CD14-positive monocyte (primary cell): ENCODE measurements around the gene TBXA2R. TPM values are rescaled to one million over a fixed set of nuclear protein-coding genes. Genes with fewer than 3 reads are reported as not detected.
A peak's percentile ranks its signal among the peaks of the same experiment; 100 is the strongest.

Experiments used
- DNase-seq, 3 donors: peaks; one replicate each; pipeline ENCODE4 v3.0.0-alpha.2; 2011 to 2022
- H2AFZ ChIP-seq: 2 replicates; pipeline ENCODE4 v1.6.0; 2012; ENCODE audit warnings: mild to moderate bottlenecking, low read depth, low read length, inconsistent platforms; ENCODE audit not compliant: insufficient read depth, poor library complexity, severe bottlenecking
- H3K27ac ChIP-seq, 2 donors: 1 replicate in 1 of 2; 2 replicates in 1 of 2; pipeline ENCODE4 v1.5.1; 2012 to 2013; ENCODE audit warnings: low read length in 2 of 2, control low read depth in 1 of 2, inconsistent platforms in 1 of 2, low read depth in 1 of 2, mild to moderate bottlenecking in 1 of 2
- H3K27me3 ChIP-seq, 2 donors: one replicate each; pipeline versions ENCODE4 v1.6.0 to v1.6.1; 2011 to 2013; ENCODE audit warnings: low read length in 2 of 2; ENCODE audit not compliant: control insufficient read depth in 2 of 2, insufficient read depth in 2 of 2
- H3K36me3 ChIP-seq, 2 donors: replicated peaks in 1 of 2; 1 replicate in 1 of 2; 2 replicates in 1 of 2; pipeline versions ENCODE4 v1.5.1 to v1.6.1; 2012 to 2013; ENCODE audit warnings: low read length in 2 of 2, control low read depth in 1 of 2, inconsistent platforms in 1 of 2, mild to moderate bottlenecking in 1 of 2; ENCODE audit not compliant: insufficient read depth in 2 of 2, control insufficient read depth in 1 of 2
- H3K4me1 ChIP-seq, 2 donors: 1 replicate in 1 of 2; 2 replicates in 1 of 2; pipeline versions ENCODE4 v1.5.1 to v1.6.1; 2012 to 2013; ENCODE audit warnings: low read length in 2 of 2, control low read depth in 1 of 2, inconsistent platforms in 1 of 2, mild to moderate bottlenecking in 1 of 2, moderate library complexity in 1 of 2; ENCODE audit not compliant: insufficient read depth in 2 of 2, control insufficient read depth in 1 of 2
- H3K4me2 ChIP-seq: replicated peaks from 2 replicates; pipeline ENCODE3; 2012; ENCODE audit warnings: low read length, moderate library complexity, mild to moderate bottlenecking; ENCODE audit not compliant: poor library complexity, severe bottlenecking; ENCODE audit errors: extremely low read depth
- H3K4me3 ChIP-seq, 3 experiments: fragments of 200-600 bp in 1 of 3; sonication (generic) in 1 of 3; replicated peaks in 1 of 3; 1 replicate in 2 of 3; 2 replicates in 1 of 3; pipeline ENCODE4 v1.5.1; 2011 to 2013; ENCODE audit warnings: low read length in 3 of 3, mild to moderate bottlenecking in 3 of 3, control low read depth in 2 of 3, low read depth in 2 of 3, inconsistent platforms in 1 of 3, moderate library complexity in 1 of 3
- H3K79me2 ChIP-seq: 2 replicates; pipeline ENCODE4 v1.6.0; 2012; ENCODE audit warnings: mild to moderate bottlenecking, control low read depth, inconsistent platforms, low read length, moderate library complexity; ENCODE audit not compliant: insufficient read depth
- H3K9ac ChIP-seq: 2 replicates; pipeline ENCODE4 v1.6.0; 2017; ENCODE audit warnings: low read length, mild to moderate bottlenecking; ENCODE audit not compliant: insufficient read depth, poor library complexity, severe bottlenecking
- H3K9me3 ChIP-seq, 2 donors: replicated peaks in 1 of 2; 1 replicate in 1 of 2; 2 replicates in 1 of 2; pipeline versions ENCODE4 v1.5.1 to v1.6.1; 2012 to 2013; ENCODE audit warnings: low read length in 2 of 2, control low read depth in 1 of 2; ENCODE audit not compliant: control insufficient read depth in 1 of 2, insufficient read depth in 1 of 2
- H4K20me1 ChIP-seq: 2 replicates; pipeline ENCODE4 v1.6.0; 2012; ENCODE audit warnings: mild to moderate bottlenecking, low read length, control low read depth, moderate library complexity; ENCODE audit not compliant: insufficient read depth
- H3K27ac Mint-ChIP-seq, 7 donors: one replicate each; pipeline ENCODE4 v1.8.0; 2020; ENCODE audit warnings: mild to moderate bottlenecking in 7 of 7, mixed read lengths in 7 of 7, moderate library complexity in 6 of 7, inconsistent platforms in 2 of 7
- H3K27me3 Mint-ChIP-seq, 3 donors: one replicate each; pipeline ENCODE4 v1.8.0; 2021 to 2022; ENCODE audit warnings: low read depth in 3 of 3, mild to moderate bottlenecking in 3 of 3, mixed read lengths in 3 of 3, moderate library complexity in 3 of 3, inconsistent platforms in 1 of 3
- H3K36me3 Mint-ChIP-seq, 2 donors: one replicate each; pipeline ENCODE4 v1.8.0; 2020; ENCODE audit warnings: mixed read lengths in 2 of 2, inconsistent platforms in 1 of 2, mild to moderate bottlenecking in 1 of 2
- H3K4me1 Mint-ChIP-seq: one replicate; pipeline ENCODE4 v1.8.0; 2020; ENCODE audit warnings: mild to moderate bottlenecking, mixed read lengths
- H3K4me3 Mint-ChIP-seq, 2 donors: one replicate each; pipeline ENCODE4 v1.8.0; 2020; ENCODE audit warnings: mild to moderate bottlenecking in 2 of 2, mixed read lengths in 2 of 2, moderate library complexity in 1 of 2
- H3K9me3 Mint-ChIP-seq, 7 donors: one replicate each; pipeline ENCODE4 v1.8.0; 2020 to 2022; ENCODE audit warnings: mixed read lengths in 7 of 7, mild to moderate bottlenecking in 6 of 7, moderate library complexity in 6 of 7, inconsistent platforms in 2 of 7
- CTCF ChIP-seq: fragments of 200-600 bp; IDR thresholded peaks from one replicate; pipeline ENCODE4 v1.8.0; 2022; ENCODE audit warnings: antibody characterized with exemption, mild to moderate bottlenecking
- WGBS: methylation state at CpG from one replicate; pipeline ENCODE4 v1.1.5; 2013; ENCODE audit warnings: missing lambda C conversion rate; ENCODE audit not compliant: insufficient coverage; 5-methylcytosine and 5-hydroxymethylcytosine counted together
- intact Hi-C, 2 donors: fragments of 100-400 bp; cut with micrococcal nuclease; formaldehyde crosslinking; loops; one replicate each; pipeline versions ENCODE4 v1.15.0 to v1.15.1; 2023
- polyA plus RNA-seq, 3 donors: library from polyadenylated mRNA; depleted of rRNA in 1 of 3; unstranded in 2 of 3; stranded (reverse) in 1 of 3; fragments of 300-500 nt in 2 of 3; fragments of >200 nt in 1 of 3; fragmentation: Illumina TruSeq in 2 of 3; gene quantifications; 1 replicate in 2 of 3; 2 replicates in 1 of 3; pipeline ENCODE4 v1.2.3, GENCODE V29; 2012 to 2021

The TBXA2R gene
- polyA plus RNA-seq, 3 donors = 0.05 TPM; not detected in 2

GRCh38 chr19:3589439-3589838, 17.2 kb downstream of the TBXA2R start:
- intact Hi-C loops = no loop called here
- Histone ChIP-seq H3K27me3 (peaks cover 5 to 19% of the 10 kb centered on the region in 2 donors), H3K36me3 (no peaks in the 10 kb centered on the region), H2AFZ (no peak overlapping the region), H3K79me2 (no peaks in the 10 kb centered on the region), H4K20me1 (no peaks in the 10 kb centered on the region), H3K4me2 (no peak overlapping the region), H3K9ac (no peak overlapping the region), H3K9me3 (peaks cover 5 to 12% of the 10 kb centered on the region in 2 donors), H3K27ac (no peak overlapping the region), H3K4me1 (peaks cover 5 to 11% of the 10 kb centered on the region in 2 donors), H3K4me3 (no peak overlapping the region)
- Mint-ChIP-seq H3K36me3 (no peaks in the 10 kb centered on the region), H3K9me3 (peaks cover 5 to 20% (median 11%) of the 10 kb centered on the region in 7 donors), H3K4me1 (no peaks in the 10 kb centered on the region), H3K27me3 (peaks cover 17 to 26% (median 26%) of the 10 kb centered on the region in 3 donors), H3K27ac (no peak overlapping the region), H3K4me3 (no peak overlapping the region)
- DNase-seq = no peak
- WGBS = 94% methylated on average over 7 of the region's 11 CpGs
- no peak for TF ChIP-seq CTCF

- Histone ChIP-seq H3K36me3 (no peaks in the 10 kb centered on the region), H4K20me1 (no peaks in the 10 kb centered on the region), H2AFZ (no peak overlapping the region), H3K4me2 (no peak overlapping the region), H3K79me2 (no peaks in the 10 kb centered on the region), H3K27ac (no peak overlapping the region), H3K9me3 (peaks cover 5 to 12% of the 10 kb centered on the region in 2 donors), H3K4me3 (no peak overlapping the region), H3K27me3 (peaks cover 5 to 20% of the 10 kb centered on the region in 2 donors), H3K4me1 (peaks cover 5 to 11% of the 10 kb centered on the region in 2 donors), H3K9ac (no peak overlapping the region)
- WGBS = 92% methylated on average over 29 of the region's 31 CpGs
- no peak for TF ChIP-seq CTCF
- H3K27ac Mint-ChIP-seq = no peak overlapping the region
- peak overlapping the region in 1 of 2 donors; percentile 26 for H3K4me3 Mint-ChIP-seq
- no peaks in the 10 kb centered on the region for H3K36me3 Mint-ChIP-seq
- H3K9me3 Mint-ChIP-seq = peaks cover 5 to 17% (median 9%) of the 10 kb centered on the region in 7 donors
- no peaks in the 10 kb centered on the region for H3K4me1 Mint-ChIP-seq
- intact Hi-C loops = no loop called here
- H3K27me3 Mint-ChIP-seq = peaks cover 22 to 34% (median 28%) of the 10 kb centered on the region in 3 donors
- DNase-seq = no peak
Measured at GRCh38 chr19:3586707-3587346, 19.8 kb downstream of the TBXA2R start.
